HCT116 (cell line): ENCODE measurements around the gene HCN3. TPM values are rescaled to one million over a fixed set of nuclear protein-coding genes. Genes with fewer than 3 reads are reported as not detected.

Experiments
- ATAC-seq: fragments of 200-7000 bp; cut with Tn5 transposase; 2 replicates; pipeline ENCODE4 v1.9.1; 2020; ENCODE audit warnings: mild to moderate bottlenecking, moderate library complexity
- BruUV-seq: library from RNA; stranded (reverse); fragments of 400-500 nt; replicated peaks from 2 replicates; lab custom pipeline; 2021; lab: Mats Ljungman, UMichigan
- CTCF ChIA-PET: fragments of 300-600 bp; sonication (Branson Sonifier 250); formaldehyde crosslinking; loops from one replicate; lab custom pipeline; 2021; ENCODE audit warnings: antibody characterized with exemption; lab: Charles Lee
- POLR2A ChIA-PET: fragments of 300-600, 350-600 bp; sonication (Branson Sonifier 250); formaldehyde crosslinking; loops from one replicate; lab custom pipeline; 2021; ENCODE audit warnings: antibody characterized with exemption; lab: Charles Lee
- RAD21 ChIA-PET, 2 experiments: fragments of 300-600 bp; sonication (Branson Sonifier 250); formaldehyde crosslinking; loops; one replicate each; lab custom pipeline; 2023; ENCODE audit warnings: low total read pairs in 2 of 2; ENCODE audit not compliant: uncharacterized antibody in 2 of 2, unreplicated experiment in 2 of 2, low non-redundant PET in 1 of 2; lab: Charles Lee
- DNase-seq: peaks from one replicate; pipeline ENCODE4 v3.0.0-alpha.2; 2010; ENCODE audit warnings: low read depth, low spot score
- H2AFZ ChIP-seq: fragments of 200-600 bp; shearing (Covaris generic), sonication (generic); 2 replicates; pipeline ENCODE4 v1.6.1; 2017; ENCODE audit warnings: low read depth, mixed run types, mixed read lengths, antibody characterized with exemption, low read length; ENCODE audit not compliant: poor library complexity, severe bottlenecking
- H3K27ac ChIP-seq: 2 replicates; pipeline ENCODE4 v1.5.1; 2012; ENCODE audit warnings: low read depth, low read length
- H3K27me3 ChIP-seq: fragments of 200-600 bp; sonication (generic); 2 replicates; pipeline ENCODE4 v1.6.1; 2016; ENCODE audit warnings: mixed run types, low read length, mixed read lengths; ENCODE audit not compliant: insufficient read depth
- H3K36me3 ChIP-seq, 2 experiments: fragments of 200-500 bp in 1 of 2; fragments of 200-600 bp in 1 of 2; sonication (Bioruptor generic) in 1 of 2; sonication (generic) in 1 of 2; 2 replicates each; pipeline versions ENCODE4 v1.5.1 to v1.6.1; 2014 to 2016; ENCODE audit warnings: low read length in 2 of 2, inconsistent platforms in 1 of 2, mixed read lengths in 1 of 2, mixed run types in 1 of 2; ENCODE audit not compliant: insufficient read depth in 2 of 2, control insufficient read depth in 1 of 2
- H3K4me1 ChIP-seq, 2 experiments: fragments of 200-600 bp in 1 of 2; sonication (generic) in 1 of 2; 2 replicates each; pipeline versions ENCODE4 v1.5.1 to v1.6.1; 2012 to 2017; ENCODE audit warnings: low read length in 2 of 2, inconsistent platforms in 1 of 2, mild to moderate bottlenecking in 1 of 2, mixed read lengths in 1 of 2, mixed run types in 1 of 2, moderate library complexity in 1 of 2; ENCODE audit not compliant: insufficient read depth in 2 of 2, control insufficient read depth in 1 of 2
- H3K4me2 ChIP-seq: fragments of 200-600 bp; sonication (generic); 2 replicates; pipeline ENCODE4 v1.6.1; 2017; ENCODE audit warnings: mixed run types, low read length, mixed read lengths
- H3K4me3 ChIP-seq, 2 experiments: fragments of 200-600 bp in 1 of 2; sonication (generic) in 1 of 2; replicated peaks in 1 of 2; 2 replicates each; pipeline ENCODE4 v1.5.1; 2011 to 2016; ENCODE audit warnings: low read length in 2 of 2, control low read depth in 1 of 2, low read depth in 1 of 2, mild to moderate bottlenecking in 1 of 2, mixed read lengths in 1 of 2, mixed run types in 1 of 2
- H3K79me2 ChIP-seq: fragments of 200-600 bp; sonication (generic); 2 replicates; pipeline ENCODE4 v1.6.1; 2017; ENCODE audit warnings: mild to moderate bottlenecking, mixed run types, low read length, moderate library complexity, mixed read lengths; ENCODE audit not compliant: insufficient read depth
- H3K9ac ChIP-seq: fragments of 200-600 bp; sonication (generic); 2 replicates; pipeline ENCODE4 v1.6.1; 2016; ENCODE audit warnings: low read length, mixed read lengths
- H3K9me2 ChIP-seq: fragments of 200-600 bp; sonication (generic), shearing (Covaris generic); 2 replicates; pipeline ENCODE4 v1.6.1; 2017; ENCODE audit warnings: mixed run types, mild to moderate bottlenecking, moderate library complexity; ENCODE audit not compliant: insufficient read depth
- H3K9me3 ChIP-seq, 2 experiments: fragments of 200-500 bp in 1 of 2; fragments of 200-600 bp in 1 of 2; sonication (Bioruptor generic) in 1 of 2; sonication (generic) in 1 of 2; 2 replicates each; pipeline ENCODE4 v1.6.1; 2014 to 2017; ENCODE audit warnings: low read length in 2 of 2, mixed read lengths in 2 of 2, inconsistent platforms in 1 of 2, low read depth in 1 of 2, mild to moderate bottlenecking in 1 of 2, mixed run types in 1 of 2, moderate library complexity in 1 of 2; ENCODE audit not compliant: control insufficient read depth in 1 of 2, insufficient read depth in 1 of 2
- H4K20me1 ChIP-seq: fragments of 200-600 bp; sonication (generic), shearing (Covaris generic); 2 replicates; pipeline ENCODE4 v1.6.1; 2017; ENCODE audit warnings: mixed run types, mild to moderate bottlenecking, moderate library complexity; ENCODE audit not compliant: insufficient read depth
- CBX3 ChIP-seq: IDR thresholded peaks from 2 replicates; pipeline ENCODE4 v1.6.1; 2012; ENCODE audit warnings: low read depth
- CEBPB ChIP-seq: IDR thresholded peaks from 2 replicates; pipeline ENCODE4 v1.6.1; 2012; ENCODE audit warnings: low read depth
- ELF1 ChIP-seq: IDR thresholded peaks from 2 replicates; pipeline ENCODE4 v1.6.1; 2012; ENCODE audit warnings: low read depth, borderline replicate concordance
- EZH2 ChIP-seq: fragments of 200-600 bp; sonication (generic); IDR thresholded peaks from 2 replicates; pipeline ENCODE4 v1.6.1; 2017; ENCODE audit warnings: antibody characterized with exemption, mixed run types
- FOSL1 ChIP-seq: IDR thresholded peaks from 2 replicates; pipeline ENCODE4 v1.6.1; 2012; ENCODE audit warnings: low read depth
- MAX ChIP-seq: IDR thresholded peaks from 2 replicates; pipeline ENCODE4 v1.6.1; 2012
- POLR2A ChIP-seq: IDR thresholded peaks from 2 replicates; pipeline ENCODE4 v1.7.0; 2011; ENCODE audit warnings: borderline replicate concordance; ENCODE audit not compliant: insufficient read depth, insufficient read length; ENCODE audit errors: extremely low read depth
- POLR2AphosphoS5 ChIP-seq: IDR thresholded peaks from 2 replicates; pipeline ENCODE4 v1.6.1; 2011; ENCODE audit warnings: mild to moderate bottlenecking, low read depth, low read length, moderate library complexity
- RAD21 ChIP-seq: IDR thresholded peaks from 2 replicates; pipeline ENCODE4 v1.6.1; 2012; ENCODE audit warnings: low read depth, mild to moderate bottlenecking
- SP1 ChIP-seq: IDR thresholded peaks from 2 replicates; pipeline ENCODE4 v1.6.1; 2012; ENCODE audit warnings: low read depth
- SRF ChIP-seq: IDR thresholded peaks from 2 replicates; pipeline ENCODE4 v1.6.1; 2012; ENCODE audit warnings: low read depth
- YY1 ChIP-seq: IDR thresholded peaks from 2 replicates; pipeline ENCODE4 v1.6.1; 2011; ENCODE audit warnings: low read length, low read depth, moderate library complexity, mild to moderate bottlenecking; ENCODE audit not compliant: insufficient replicate concordance; ENCODE audit errors: extremely low read depth
- ZBTB33 ChIP-seq: IDR thresholded peaks from 2 replicates; pipeline ENCODE4 v1.6.1; 2011; ENCODE audit warnings: mild to moderate bottlenecking, low read length, moderate library complexity; ENCODE audit not compliant: insufficient replicate concordance; ENCODE audit errors: extremely low read depth
- ZFX ChIP-seq: fragments of 450-650 bp; IDR thresholded peaks from 2 replicates; pipeline ENCODE4 v1.6.1; 2017
- intact Hi-C: fragments of 100-400 bp; cut with micrococcal nuclease; formaldehyde crosslinking; loops from 2 replicates; pipeline ENCODE4 v1.10.0; 2022
- total RNA-seq: library from RNA; stranded (reverse); gene quantifications from one replicate; pipeline ENCODE4 v1.2.1, GENCODE V29; 2021; ENCODE audit not compliant: unreplicated experiment

The HCN3 gene
- total RNA-seq, 1 experiment from 2014 or later, result 8.5 TPM

GRCh38 chr1:155309423-155310021 is 32.3 kb downstream of the HCN3 start (continued):
- TF ChIP-seq YY1 (no peak), SRF (no peak)

- Histone ChIP-seq H3K4me2 (no peak overlapping the region), H3K9ac (no peak overlapping the region), H3K36me3 (peaks cover 7 to 22% of the 10 kb centered on the region in 2 experiments; a peak in 3 of 4 replicates), H2AFZ (no peak overlapping the region), H3K79me2 (peaks cover 50% of the 10 kb centered on the region), H3K4me3 (no peak overlapping the region), H4K20me1 (no peaks in the 10 kb centered on the region), H3K27ac (no peak overlapping the region), H3K9me2 (no peaks in the 10 kb centered on the region), H3K4me1 (peaks cover 2 to 7% of the 10 kb centered on the region in 2 experiments; a peak in 3 of 4 replicates), H3K9me3 (no peaks in the 10 kb centered on the region), H3K27me3 (no peaks in the 10 kb centered on the region)
- ChIA-PET POLR2A (interaction anchor here (0.8 kb wide), 1 partner anchor 20 kb away, joined by 5 read pairs; no protein-coding TSS in a partner anchor), CTCF (no interaction called here), RAD21 (no interaction called here)
- BruUV-seq, result no TSS peak
- no peak for DNase-seq
- TF ChIP-seq SRF, result no peak
- no peak for TF ChIP-seq EZH2
- TF ChIP-seq SP1, result no peak
- ATAC-seq, result no peak
- intact Hi-C loops, result no loop called here
Observed at GRCh38 chr1:155313261-155313660, 36.0 kb downstream of the HCN3 start.

GRCh38 chr1:155316922-155317321 is 39.7 kb downstream of the HCN3 start:
- no peak for DNase-seq
- Histone ChIP-seq H3K4me2 (no peak overlapping the region), H3K4me1 (peaks cover under 1% of the 10 kb centered on the region in 2 experiments; a peak in 2 of 4 replicates), H3K79me2 (peaks cover 17% of the 10 kb centered on the region), H3K27me3 (no peaks in the 10 kb centered on the region), H3K27ac (no peak overlapping the region), H3K9ac (no peak overlapping the region), H3K36me3 (peaks cover 24 to 35% of the 10 kb centered on the region in 2 experiments; a peak in 3 of 4 replicates), H4K20me1 (no peaks in the 10 kb centered on the region), H3K4me3 (no peak overlapping the region), H3K9me2 (no peaks in the 10 kb centered on the region), H3K9me3 (no peaks in the 10 kb centered on the region), H2AFZ (no peak overlapping the region)
- POLR2A ChIA-PET, result interaction anchor here (1.0 kb wide), 1 partner anchor 9 kb away, joined by 3 read pairs; no protein-coding TSS in a partner anchor
- RAD21 ChIA-PET, result no interaction called here
- no TSS peak for BruUV-seq
- CTCF ChIA-PET, result no interaction called here
- no peak for ATAC-seq
- intact Hi-C loops, result no loop called here
- TF ChIP-seq RAD21 (no peak), CEBPB (no peak), SRF (no peak), ZBTB33 (no peak), POLR2A (no peak), FOSL1 (no peak), MAX (no peak), EZH2 (no peak), CBX3 (no peak), ELF1 (no peak), POLR2AphosphoS5 (no peak), ZFX (no peak)
